NCI-H2107 (cell line): ENCODE data around the gene MSTN.
"Not testable (repeated sequence)": the region's sequence is repeated elsewhere in the genome, so short reads cannot be mapped to it uniquely, and the experiment has no call there.

Experiments
- DNase-seq: peaks from one replicate; lab custom pipeline; 2025; lab: John Stamatoyannopoulos, UW

Gene MSTN

GRCh38 chr2:190063624-190064023, 1.1 kb upstream of the MSTN start:
- no peak for DNase-seq

GRCh38 chr2:190062053-190062452, 476 bp downstream of the MSTN start:
- DNase-seq: no peak

DNA sequence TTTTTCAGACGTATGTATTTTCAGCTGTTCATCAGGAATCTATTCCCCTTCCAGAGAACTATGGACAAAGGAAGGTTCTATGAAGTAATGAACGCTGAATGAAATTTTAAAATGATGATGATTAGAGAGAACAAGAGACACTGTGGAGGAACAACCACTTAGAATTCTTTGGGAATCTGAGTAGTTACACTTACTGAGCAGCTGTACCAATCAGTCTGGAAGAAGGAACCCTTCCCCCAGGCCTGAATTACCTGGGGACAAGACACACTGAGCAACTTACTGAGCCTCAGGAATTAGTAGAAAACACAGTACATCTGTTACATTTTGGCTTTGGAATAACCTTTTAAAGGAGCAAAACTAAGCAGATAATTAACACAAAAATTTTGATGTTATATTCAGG, 1.9 kb downstream of the MSTN start:
- no peak for DNase-seq

DNA sequence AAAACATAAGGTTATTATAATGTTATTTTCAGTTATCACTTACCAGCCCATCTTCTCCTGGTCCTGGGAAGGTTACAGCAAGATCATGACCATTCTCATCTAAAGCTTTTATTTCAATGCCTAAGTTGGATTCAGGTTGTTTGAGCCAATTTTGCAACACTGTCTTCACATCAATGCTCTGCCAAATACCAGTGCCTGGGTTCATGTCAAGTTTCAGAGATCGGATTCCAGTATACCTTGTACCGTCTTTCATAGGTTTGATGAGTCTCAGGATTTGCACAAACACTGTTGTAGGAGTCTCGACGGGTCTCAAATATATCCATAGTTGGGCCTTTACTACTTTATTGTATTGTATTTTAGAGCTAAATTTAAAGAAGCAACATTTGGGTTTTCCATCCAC, 2.5 kb downstream of the MSTN start:
- no peak for DNase-seq

DNA sequence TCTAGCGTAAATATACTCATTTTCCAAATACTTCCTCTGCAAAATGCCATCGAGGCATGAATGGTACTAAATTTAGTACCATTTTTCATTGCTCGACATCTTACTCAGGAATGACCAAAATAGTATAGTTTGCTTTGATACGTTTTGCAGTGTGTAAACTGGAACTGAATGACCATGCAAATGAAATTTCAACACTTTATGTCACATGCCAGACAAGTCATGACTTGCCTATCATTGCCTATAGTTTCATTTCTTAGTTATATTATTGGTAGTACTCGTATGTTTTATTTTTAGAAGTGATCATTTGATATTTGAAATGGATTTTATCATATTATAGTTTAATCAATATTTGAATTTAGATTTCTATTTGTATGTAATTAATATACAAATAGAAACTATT, 9.1 kb downstream of the MSTN start:
- DNase-seq: no peak

DNA sequence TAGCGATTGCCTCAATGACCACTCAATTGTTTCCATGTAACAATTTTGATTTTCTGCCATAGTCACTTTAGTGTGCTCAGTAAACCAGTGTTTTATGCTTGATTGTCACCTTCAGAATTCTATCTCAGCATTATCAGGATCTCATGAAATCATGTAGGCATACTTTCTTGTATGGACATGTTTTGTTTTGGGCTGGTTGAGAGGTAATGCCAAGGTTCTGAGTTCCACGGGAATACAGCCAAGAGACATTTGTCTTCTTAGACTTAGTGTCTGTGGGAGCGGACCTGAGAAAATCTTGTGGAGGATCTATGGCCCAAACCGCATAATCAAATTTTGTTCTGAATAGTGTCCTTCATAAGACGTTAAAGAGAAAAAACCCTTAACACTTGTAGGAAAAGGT, 10.2 kb downstream of the MSTN start:
- no peak for DNase-seq

DNA sequence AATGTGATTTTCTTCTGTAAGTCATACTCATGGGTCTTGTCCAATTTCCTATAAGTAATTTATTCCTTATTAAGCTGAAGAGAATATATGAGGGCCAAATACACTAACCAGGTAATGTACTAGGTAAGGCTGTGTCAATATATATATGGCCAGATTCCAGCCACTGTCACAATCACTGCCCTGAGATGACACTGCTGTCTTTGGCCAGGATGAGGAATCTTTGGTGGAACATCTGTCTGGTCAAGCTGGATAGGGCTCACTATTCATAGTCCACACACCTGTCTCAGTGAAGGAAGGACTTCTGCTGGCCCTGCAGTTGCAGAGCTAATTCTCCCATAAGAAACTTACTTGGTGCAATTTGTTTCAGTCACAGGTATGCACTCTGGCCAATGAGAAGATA, 11.3 kb downstream of the MSTN start:
- DNase-seq: no peak

DNA sequence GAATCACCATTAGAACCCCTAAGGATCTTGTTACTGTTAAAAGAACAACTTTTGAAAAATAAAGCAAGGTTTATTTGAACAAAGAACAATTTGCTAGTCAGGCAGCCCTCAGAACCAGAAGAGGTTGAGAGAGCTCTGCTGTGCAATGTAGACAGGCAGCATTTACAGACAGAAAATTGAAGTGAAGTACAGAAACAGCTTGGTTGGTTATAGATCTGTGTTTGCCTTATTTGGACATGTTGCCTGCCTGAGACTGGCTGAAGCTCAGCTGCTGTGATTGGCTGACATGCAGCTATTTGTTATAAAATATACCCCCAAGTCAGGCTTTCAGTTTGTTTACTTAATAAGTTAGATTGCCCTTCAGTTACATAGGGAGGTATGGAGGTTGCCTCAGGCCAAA, 12.5 kb downstream of the MSTN start:
- DNase-seq: no peak

GRCh38 chr2:190044866-190045265, 17.7 kb downstream of the MSTN start:
- no peak for DNase-seq

DNA sequence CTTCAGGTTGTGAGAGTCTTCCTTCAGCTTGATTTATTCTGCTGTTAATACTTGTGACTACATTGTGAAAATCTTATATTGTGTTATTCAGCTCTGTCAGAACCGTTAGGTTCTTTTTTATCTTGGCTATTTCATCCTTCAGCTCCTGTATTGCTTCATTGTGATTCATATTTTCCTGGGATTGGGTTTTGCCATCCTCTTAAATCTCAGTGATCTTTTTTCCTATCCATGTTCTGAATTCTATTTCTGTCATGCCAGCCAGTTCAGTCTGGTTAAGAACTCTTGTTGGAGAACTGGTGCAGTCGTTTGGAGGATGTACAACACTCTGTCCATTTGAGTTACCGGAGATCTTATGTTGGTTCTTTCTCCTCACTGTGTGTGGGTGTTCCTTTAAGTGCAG, 19.1 kb downstream of the MSTN start:
- DNase-seq: no peak

- no peak for DNase-seq
Measured at GRCh38 chr2:190036071-190036470, 26.5 kb downstream of the MSTN start.

DNA sequence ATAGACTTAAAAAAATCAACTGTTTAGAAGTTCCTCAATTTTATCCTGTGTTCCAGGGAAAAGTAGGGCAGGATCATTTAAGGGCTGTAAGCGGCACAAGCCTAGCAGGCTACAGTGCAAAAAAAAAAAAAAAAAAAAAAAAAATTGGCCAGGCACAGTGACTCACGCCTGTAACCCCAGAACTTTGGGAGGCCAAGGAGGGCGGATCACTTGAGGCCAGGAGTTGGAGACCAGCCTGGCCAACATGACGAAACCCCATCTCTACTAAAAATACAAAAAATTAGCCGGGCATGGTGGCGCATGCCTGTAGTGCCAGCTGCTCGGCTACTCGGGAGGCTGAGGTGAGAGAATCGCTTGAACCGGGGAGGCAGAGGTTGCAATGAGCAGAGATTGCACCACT, 28.1 kb downstream of the MSTN start:
- not testable (repeated sequence) for DNase-seq

DNA sequence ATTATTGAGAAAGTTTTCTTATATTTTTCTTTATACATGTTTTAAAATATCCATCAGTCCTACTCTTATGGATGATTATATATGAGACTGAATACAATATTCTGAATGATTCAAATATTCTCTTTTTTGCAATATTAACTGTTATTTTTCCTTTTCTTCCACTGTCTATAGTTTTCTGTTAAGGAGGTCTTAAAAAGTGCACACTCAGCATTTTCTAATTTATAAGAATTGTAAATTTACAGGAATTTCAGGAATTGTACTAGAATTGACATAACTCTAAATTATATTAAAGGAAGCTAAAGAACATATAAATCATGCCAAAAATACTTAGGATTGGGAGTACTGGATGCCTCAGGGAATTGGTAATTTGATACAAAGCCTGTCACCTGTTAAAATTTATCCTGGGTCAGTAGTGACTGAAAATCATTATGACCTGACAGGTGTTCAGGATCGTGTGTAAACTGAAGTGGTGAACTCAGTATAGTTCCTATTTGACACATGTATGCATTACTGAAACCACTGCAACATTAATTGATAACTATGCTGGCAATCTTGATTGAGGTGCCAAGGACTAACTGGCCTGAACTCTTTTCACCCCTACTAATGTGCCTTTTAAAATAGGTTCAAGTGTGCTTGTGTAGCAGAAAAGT, 30.4 kb downstream of the MSTN start:
- DNase-seq: no peak

DNA sequence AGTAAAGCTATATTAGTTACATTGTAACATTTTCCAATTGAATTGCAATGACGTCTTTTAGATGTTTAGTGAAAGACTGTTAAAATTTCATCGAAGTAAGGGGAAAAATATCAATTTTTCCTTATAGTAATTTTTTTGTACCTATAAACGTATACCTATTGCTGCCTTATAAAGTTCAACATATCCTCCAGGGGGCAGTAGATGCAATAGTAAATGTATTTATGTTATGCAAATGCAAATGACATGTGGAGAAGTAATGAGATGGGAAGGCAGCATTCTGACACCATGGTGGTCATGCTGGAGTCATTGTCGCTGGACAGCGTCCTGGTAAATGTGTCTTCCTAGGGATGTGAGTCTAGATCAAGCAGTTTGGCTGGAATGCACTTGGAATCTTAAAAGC, 38.7 kb downstream of the MSTN start:
- no peak for DNase-seq

DNA sequence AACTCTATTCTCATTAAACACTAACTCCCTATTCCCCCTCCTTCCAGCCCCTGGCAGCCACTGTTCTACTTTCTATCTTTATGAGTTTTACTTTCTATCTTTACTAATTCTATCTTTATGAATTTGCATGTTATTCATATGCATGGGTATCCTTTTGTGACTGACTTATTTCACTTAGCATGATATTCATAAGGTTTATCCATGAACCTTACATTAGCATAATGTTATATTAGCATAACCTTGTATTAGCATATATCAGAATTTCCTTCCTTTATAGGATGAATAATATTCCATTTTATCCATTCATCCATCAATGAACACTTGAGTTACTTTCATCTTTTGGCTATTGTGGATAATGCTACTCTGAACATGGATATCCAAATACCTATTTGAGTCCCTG, 41.8 kb downstream of the MSTN start:
- DNase-seq: no peak

- no peak for DNase-seq
Measured at GRCh38 chr2:190017837-190018236, 44.7 kb downstream of the MSTN start.

DNA sequence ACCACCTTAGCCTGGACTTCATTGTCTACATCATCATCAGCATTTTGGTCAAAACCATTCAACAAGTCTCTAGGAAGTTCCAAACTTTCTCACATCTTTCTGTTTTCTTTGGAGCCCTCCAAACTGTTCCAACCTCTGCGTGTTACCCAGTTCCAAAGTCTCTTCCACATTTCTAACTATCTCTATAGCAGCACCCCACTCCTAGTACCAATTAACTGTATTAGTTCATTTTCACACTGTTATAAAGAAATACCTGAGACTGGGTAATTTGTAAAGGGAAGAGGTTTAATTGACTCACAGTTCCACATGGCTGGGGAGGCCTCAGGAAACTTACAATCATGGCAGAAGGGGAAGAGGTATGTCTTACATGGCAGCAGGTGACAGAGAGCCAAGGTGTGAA, 46.6 kb downstream of the MSTN start:
- not testable (repeated sequence) for DNase-seq
